Stimulated activated CD8-positive, alpha-beta memory T cell treated with anti-CD3 and anti-CD28 coated beads, Interleukin-15, amount 100 ng/mL, for 48 hours (primary cell): Measurements from ENCODE around the gene NBAS.
"Not testable (repeated sequence)": the region's sequence is repeated elsewhere in the genome, so short reads cannot be mapped to it uniquely, and the experiment has no call there.

Experiments used
- DNase-seq, 2 donors: peaks; one replicate each; pipeline ENCODE4 v3.0.0-alpha.2; 2020; ENCODE audit warnings: low read depth in 2 of 2

NBAS gene

GRCh38 chr2:15262792-15263191 is 298.3 kb downstream of the NBAS start:
- DNase-seq, result no peak

- DNase-seq, result no peak
Observed at GRCh38 chr2:15260835-15261234, 300.3 kb downstream of the NBAS start.

GRCh38 chr2:15260196-15260595 is 300.9 kb downstream of the NBAS start:
- no peak for DNase-seq

GRCh38 chr2:15259356-15259756 is 301.8 kb downstream of the NBAS start:
- DNase-seq, result no peak

- not testable (repeated sequence) for DNase-seq
Observed at GRCh38 chr2:15258385-15258784, 302.7 kb downstream of the NBAS start.

- no peak for DNase-seq
Observed at GRCh38 chr2:15253835-15254286, 307.3 kb downstream of the NBAS start.

- DNase-seq, result no peak
Observed at GRCh38 chr2:15253247-15253646, 307.9 kb downstream of the NBAS start.

- DNase-seq, result no peak
Observed at GRCh38 chr2:15251753-15252152, 309.4 kb downstream of the NBAS start.

GRCh38 chr2:15250946-15251345 is 310.2 kb downstream of the NBAS start:
- DNase-seq, result not testable (repeated sequence)

- DNase-seq, result no peak
Observed at GRCh38 chr2:15246870-15247269, 314.3 kb downstream of the NBAS start.

GRCh38 chr2:15243762-15244161 is 317.4 kb downstream of the NBAS start:
- DNase-seq, result no peak

GRCh38 chr2:15242936-15243461 is 318.1 kb downstream of the NBAS start:
- no peak for DNase-seq

- DNase-seq, result no peak
Observed at GRCh38 chr2:15241929-15242328, 319.2 kb downstream of the NBAS start.

GRCh38 chr2:15241201-15241600 is 319.9 kb downstream of the NBAS start:
- DNase-seq, result no peak

- no peak for DNase-seq
Observed at GRCh38 chr2:15238028-15238427, 323.1 kb downstream of the NBAS start.

GRCh38 chr2:15230599-15231192 is 330.4 kb downstream of the NBAS start:
- DNase-seq, result no peak

- DNase-seq, result no peak
Observed at GRCh38 chr2:15226661-15227060, 334.5 kb downstream of the NBAS start.

- no peak for DNase-seq
Observed at GRCh38 chr2:15225131-15225530, 336.0 kb downstream of the NBAS start.

- no peak for DNase-seq
Observed at GRCh38 chr2:15224641-15225040, 336.5 kb downstream of the NBAS start.

GRCh38 chr2:15223887-15224286 is 337.2 kb downstream of the NBAS start:
- DNase-seq, result no peak

GRCh38 chr2:15222856-15223255 is 338.3 kb downstream of the NBAS start:
- no peak for DNase-seq

GRCh38 chr2:15220603-15221002 is 340.5 kb downstream of the NBAS start:
- no peak for DNase-seq

GRCh38 chr2:15218423-15219086 is 342.6 kb downstream of the NBAS start:
- no peak for DNase-seq
